Progenitor cell of endocrine pancreas (in vitro differentiated cells): ENCODE results near the gene APOBEC3A. TPM values are rescaled to one million over a fixed set of nuclear protein-coding genes. Genes with fewer than 3 reads are reported as not detected.

ENCODE experiments used
- DNase-seq: peaks from one replicate; pipeline ENCODE4 v3.0.0; 2021; ENCODE audit warnings: low spot score; ENCODE audit not compliant: unreplicated experiment
- H3K27ac Mint-ChIP-seq: 2 replicates; pipeline ENCODE4 v1.8.0; 2021; ENCODE audit warnings: mild to moderate bottlenecking, moderate library complexity, mixed read lengths
- H3K27me3 Mint-ChIP-seq: 2 replicates; pipeline ENCODE4 v1.8.0; 2021; ENCODE audit warnings: mixed read lengths
- H3K36me3 Mint-ChIP-seq: 2 replicates; pipeline ENCODE4 v1.8.0; 2022; ENCODE audit warnings: mixed read lengths; ENCODE audit not compliant: insufficient read depth
- H3K4me1 Mint-ChIP-seq: 2 replicates; pipeline ENCODE4 v1.8.0; 2021; ENCODE audit warnings: low read depth, mixed read lengths
- H3K4me3 Mint-ChIP-seq: 2 replicates; pipeline ENCODE4 v1.8.0; 2021; ENCODE audit warnings: low read depth, mild to moderate bottlenecking, moderate library complexity, mixed read lengths
- H3K9me3 Mint-ChIP-seq: 2 replicates; pipeline ENCODE4 v1.8.0; 2021; ENCODE audit warnings: low read depth, mixed read lengths
- total RNA-seq: library from RNA; stranded (reverse); gene quantifications from 2 replicates; pipeline ENCODE4 v1.2.1, GENCODE V29; 2021
- TF ChIP-seq, protein P1 (sequence below): fragments of 200-600 bp; sonication (generic); IDR thresholded peaks from one replicate; pipeline ENCODE4 v1.5.0; 2021; ENCODE audit warnings: antibody characterized with exemption, mild to moderate bottlenecking; ENCODE audit not compliant: unreplicated experiment

APOBEC3A gene
- total RNA-seq, 1 donor from 2014 or later, result not detected

DNA sequence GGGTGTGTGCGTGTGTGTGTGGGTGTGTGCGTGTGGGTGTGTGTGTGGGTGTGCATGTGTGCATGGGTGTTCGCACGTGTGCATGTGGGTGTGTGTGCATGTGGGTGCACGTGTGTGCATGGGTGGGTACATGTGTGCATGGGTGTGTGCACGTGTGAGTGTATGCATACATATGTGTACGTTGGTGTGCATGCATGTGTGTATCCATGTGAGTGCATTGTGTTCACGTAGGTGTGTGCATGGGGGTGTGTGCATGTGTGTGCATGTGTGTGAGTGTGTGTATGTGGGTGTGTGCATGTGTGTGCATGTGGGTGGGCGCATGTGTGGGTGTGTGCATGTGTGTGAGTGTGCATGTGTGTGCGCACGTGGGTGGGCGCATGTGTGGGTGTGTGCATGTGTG, 19.9 kb upstream of the APOBEC3A start:
- TF ChIP-seq, protein P1, sequence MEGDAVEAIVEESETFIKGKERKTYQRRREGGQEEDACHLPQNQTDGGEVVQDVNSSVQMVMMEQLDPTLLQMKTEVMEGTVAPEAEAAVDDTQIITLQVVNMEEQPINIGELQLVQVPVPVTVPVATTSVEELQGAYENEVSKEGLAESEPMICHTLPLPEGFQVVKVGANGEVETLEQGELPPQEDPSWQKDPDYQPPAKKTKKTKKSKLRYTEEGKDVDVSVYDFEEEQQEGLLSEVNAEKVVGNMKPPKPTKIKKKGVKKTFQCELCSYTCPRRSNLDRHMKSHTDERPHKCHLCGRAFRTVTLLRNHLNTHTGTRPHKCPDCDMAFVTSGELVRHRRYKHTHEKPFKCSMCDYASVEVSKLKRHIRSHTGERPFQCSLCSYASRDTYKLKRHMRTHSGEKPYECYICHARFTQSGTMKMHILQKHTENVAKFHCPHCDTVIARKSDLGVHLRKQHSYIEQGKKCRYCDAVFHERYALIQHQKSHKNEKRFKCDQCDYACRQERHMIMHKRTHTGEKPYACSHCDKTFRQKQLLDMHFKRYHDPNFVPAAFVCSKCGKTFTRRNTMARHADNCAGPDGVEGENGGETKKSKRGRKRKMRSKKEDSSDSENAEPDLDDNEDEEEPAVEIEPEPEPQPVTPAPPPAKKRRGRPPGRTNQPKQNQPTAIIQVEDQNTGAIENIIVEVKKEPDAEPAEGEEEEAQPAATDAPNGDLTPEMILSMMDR, result no peak
- Mint-ChIP-seq H3K4me3 (no peak overlapping the region), H3K9me3 (no peaks in the 10 kb centered on the region), H3K27me3 (peaks cover 42% of the 10 kb centered on the region), H3K4me1 (no peaks in the 10 kb centered on the region), H3K27ac (no peak overlapping the region), H3K36me3 (no peaks in the 10 kb centered on the region)
- DNase-seq, result no peak

DNA sequence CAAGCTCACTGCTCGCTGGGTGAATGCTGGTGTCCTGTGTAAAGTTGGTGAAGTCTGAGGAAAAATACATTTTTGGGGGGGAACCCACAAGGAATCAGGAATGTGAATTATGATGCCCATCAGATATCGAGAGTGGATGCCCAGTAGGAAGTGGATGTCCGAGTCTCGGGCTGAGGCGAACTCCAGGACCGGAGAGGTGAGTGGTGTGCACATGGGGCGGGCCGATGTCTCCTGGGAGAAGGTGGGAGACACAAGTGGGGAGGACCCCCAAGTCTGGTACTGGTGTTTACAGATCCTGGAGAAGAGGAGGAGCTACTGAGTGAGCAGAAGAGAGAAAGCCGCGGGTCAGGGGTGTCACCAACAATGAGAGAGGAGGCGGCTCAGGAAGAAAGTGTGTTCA, 19.2 kb upstream of the APOBEC3A start:
- Mint-ChIP-seq H3K27ac (no peak overlapping the region), H3K27me3 (peaks cover 45% of the 10 kb centered on the region), H3K4me1 (no peaks in the 10 kb centered on the region), H3K36me3 (no peaks in the 10 kb centered on the region), H3K9me3 (no peaks in the 10 kb centered on the region), H3K4me3 (no peak overlapping the region)
- TF ChIP-seq, protein P1, result no peak
- no peak for DNase-seq

DNA sequence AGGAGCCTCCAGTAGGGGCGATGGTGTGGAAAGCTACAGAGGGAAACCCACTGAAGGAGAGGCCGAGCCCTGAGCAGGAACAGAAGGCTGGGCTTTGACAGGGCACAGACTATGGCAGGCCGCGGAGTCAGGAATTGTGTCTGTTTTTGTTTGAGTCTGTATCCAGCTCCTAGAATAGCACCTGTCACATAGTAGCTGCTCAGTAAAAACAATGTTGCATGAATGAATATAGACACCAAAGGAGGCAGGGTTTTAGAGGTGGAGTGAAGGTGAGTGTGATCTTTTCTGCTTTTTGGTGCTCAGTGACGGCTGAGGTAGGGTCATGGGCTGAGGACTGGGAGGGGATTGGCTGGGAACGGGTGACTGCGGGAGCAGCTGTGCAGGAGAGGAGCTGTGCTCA, 18.5 kb upstream of the APOBEC3A start:
- no peak overlapping the region for H3K4me3 Mint-ChIP-seq
- H3K27ac Mint-ChIP-seq, result no peak overlapping the region
- peaks cover under 1% of the 10 kb centered on the region for H3K4me1 Mint-ChIP-seq
- no peaks in the 10 kb centered on the region for H3K9me3 Mint-ChIP-seq
- TF ChIP-seq, protein P1, result no peak
- no peak for DNase-seq
- H3K36me3 Mint-ChIP-seq, result no peaks in the 10 kb centered on the region
- peaks cover 50% of the 10 kb centered on the region for H3K27me3 Mint-ChIP-seq

DNA sequence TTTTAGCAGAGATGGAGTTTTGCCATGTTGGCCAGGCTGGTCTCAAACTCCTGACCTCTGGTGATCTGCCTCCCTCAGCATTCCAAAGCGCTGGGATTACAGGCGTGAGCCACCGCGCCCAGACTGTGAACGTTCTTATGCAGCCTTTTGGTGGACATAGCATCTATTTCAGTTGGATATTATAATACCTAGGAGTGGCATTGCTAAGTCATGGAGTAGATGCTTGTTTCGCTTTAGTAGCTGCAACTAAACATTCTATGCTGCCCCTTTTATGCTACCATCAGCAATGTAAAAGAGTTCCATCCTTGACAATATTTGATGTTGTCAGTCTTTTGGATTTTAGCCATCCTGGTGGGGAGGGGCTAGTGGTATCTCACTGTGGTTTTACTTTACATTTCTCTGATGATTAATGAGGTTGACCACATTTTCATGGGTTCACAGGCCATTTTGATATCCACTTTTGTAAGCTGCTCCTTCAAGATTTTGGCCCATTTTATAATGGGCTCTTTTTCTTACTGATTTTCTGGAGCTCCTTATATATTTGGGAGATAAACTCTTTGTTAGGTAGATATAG, 16.5 kb upstream of the APOBEC3A start:
- peaks cover 1% of the 10 kb centered on the region for H3K4me1 Mint-ChIP-seq
- no peak overlapping the region for H3K4me3 Mint-ChIP-seq
- no peaks in the 10 kb centered on the region for H3K36me3 Mint-ChIP-seq
- no peak overlapping the region for H3K27ac Mint-ChIP-seq
- peaks cover 55% of the 10 kb centered on the region for H3K27me3 Mint-ChIP-seq
- TF ChIP-seq, protein P1, result no peak
- DNase-seq, result no peak
- no peaks in the 10 kb centered on the region for H3K9me3 Mint-ChIP-seq

DNA sequence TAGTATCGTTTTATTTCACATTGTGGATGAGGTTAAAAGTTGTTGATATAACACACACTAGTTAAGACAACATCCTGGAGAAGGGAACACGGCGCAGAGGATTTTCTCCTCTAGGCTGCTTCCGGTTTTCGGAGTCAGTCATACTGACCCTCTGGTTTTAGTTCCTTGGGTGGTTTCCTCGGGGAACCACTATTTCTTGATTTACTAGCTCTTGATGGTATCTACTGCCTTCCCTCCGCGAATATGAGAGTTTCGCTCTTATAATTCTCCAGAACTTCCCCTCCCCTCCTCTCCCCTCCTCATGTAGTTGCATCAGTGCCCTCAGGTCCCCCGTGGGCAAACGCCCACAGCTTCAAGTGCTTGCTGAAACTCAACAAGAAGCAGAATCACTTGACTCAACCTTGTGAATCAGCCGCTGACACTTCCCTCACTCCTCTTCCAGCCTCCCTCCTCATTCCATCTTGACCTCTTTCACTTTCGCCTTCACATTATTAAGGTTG, 15.9 kb upstream of the APOBEC3A start:
- Mint-ChIP-seq H3K4me3 (no peak overlapping the region), H3K36me3 (no peaks in the 10 kb centered on the region), H3K27ac (no peak overlapping the region), H3K9me3 (no peaks in the 10 kb centered on the region), H3K27me3 (peaks cover 57% of the 10 kb centered on the region), H3K4me1 (peaks cover 1% of the 10 kb centered on the region)
- TF ChIP-seq, protein P1, result no peak
- no peak for DNase-seq
